ENCODE measurements around the gene PDP2. TPM values are rescaled to one million over a fixed set of nuclear protein-coding genes. Genes with fewer than 3 reads are reported as not detected.
A peak's percentile ranks its signal among the peaks of the same experiment; 100 is the strongest.

The PDP2 gene
- total and polyA plus RNA-seq, 9 of the 15 experiments (the other 6 are each of a cell fraction or from before 2014, with no cell fraction given) = 2.5 to 24.3 (median 7.2) TPM

- H3K4me3 ChIP-seq = no peak overlapping the region
- H3K27ac ChIP-seq (ENCODE audit: extremely low read depth, low read depth, low read length) = no peak overlapping the region
- CTCF ChIA-PET (ENCODE audit: low intra/inter-chr PET ratio) = no interaction called here
- no peak overlapping the region for H2AFZ ChIP-seq (ENCODE audit: low read depth, low read length)
- no peaks in the 10 kb centered on the region for H4K20me1 ChIP-seq (replicated peaks; ENCODE audit: control insufficient read depth, insufficient read depth, low read length)
- H3K4me1 ChIP-seq (replicated peaks in 1 of 2; ENCODE audit: control insufficient read depth in 2 of 2, insufficient read depth in 2 of 2, low read length in 2 of 2) = peaks cover 2 to 4% of the 10 kb centered on the region in 2 experiments; a peak in 3 of 5 replicates
- POLR2A ChIA-PET = interaction anchor here (0.6 to 1.4 kb wide), 2 partner anchors 8 to 228 kb away, joined by 3 to 4 read pairs; no protein-coding TSS in a partner anchor
- H3K9me1 ChIP-seq (ENCODE audit: control insufficient read depth, insufficient read depth, low read length) = no peaks in the 10 kb centered on the region
- no peaks in the 10 kb centered on the region for H3K36me3 ChIP-seq (ENCODE audit: control insufficient read depth, insufficient read depth, low read length)
- TF ChIP-seq RAD21 (CRISPR knock-in tag; conservative IDR thresholded peaks at IDR 0.05 in 1 of 2, IDR thresholded peaks at IDR 0.05 in 1 of 2) = no peak
- TF ChIP-seq ZNF436 (CRISPR knock-in tag; IDR thresholded peaks at IDR 0.05) = no peak
- TF ChIP-seq PTRF (tag; IDR thresholded peaks at IDR 0.05) = no peak
- no peak for TF ChIP-seq MAFK (IDR thresholded peaks at IDR 0.05; ENCODE audit: low read length)
- intact Hi-C loops (cut with micrococcal nuclease) = no loop called here
- H3K27me3 ChIP-seq (ENCODE audit: control insufficient read depth in 2 of 2, insufficient read depth in 2 of 2, low read length in 2 of 2) = peaks cover 0 to 4% of the 10 kb centered on the region in 2 experiments; a peak in 1 of 5 replicates
- WGBS (ENCODE audit: insufficient coverage, low coverage, missing lambda C conversion rate) = 29% methylated on average over 5 of the region's 5 CpGs
- no peak overlapping the region for H3K4me2 ChIP-seq (ENCODE audit: insufficient read depth, low read length)
- no peak for FAIRE-seq
- peaks cover 12% of the 10 kb centered on the region for H3K79me2 ChIP-seq (ENCODE audit: control insufficient read depth, insufficient read depth, low read length)
- peak in 1 of 4 experiments; percentile 5 for DNase-seq (ENCODE audit: extremely low read depth in 1 of 4, low spot score in 3 of 4)
- BruUV-seq (replicated peaks) = no TSS peak
- in situ Hi-C loops (cut with MboI) = no loop called here
- no peaks in the 10 kb centered on the region for H3K9me3 ChIP-seq (replicated peaks; ENCODE audit: control insufficient read depth, insufficient read depth, low read depth, low read length)
- no peak for ATAC-seq
- no peak overlapping the region for H3K9ac ChIP-seq (ENCODE audit: insufficient read depth in 1 of 2, low read depth in 2 of 2, low read length in 2 of 2)
These were observed 45.6 kb upstream of the PDP2 start for GRCh38 chr16:66834746-66835145.

GRCh38 chr16:66840883-66841282 is 39.4 kb upstream of the PDP2 start:
- H3K9me3 ChIP-seq (replicated peaks; ENCODE audit: control insufficient read depth, insufficient read depth, low read depth, low read length) = no peaks in the 10 kb centered on the region
- in situ Hi-C loops (cut with MboI) (no loop called here), intact Hi-C loops (cut with micrococcal nuclease) (no loop called here)
- H3K36me3 ChIP-seq (ENCODE audit: control insufficient read depth, insufficient read depth, low read length) = no peaks in the 10 kb centered on the region
- no TSS peak for BruUV-seq (replicated peaks)
- H3K27ac ChIP-seq (ENCODE audit: extremely low read depth, low read depth, low read length) = no peak overlapping the region
- no peak overlapping the region for H3K4me2 ChIP-seq (ENCODE audit: insufficient read depth, low read length)
- H2AFZ ChIP-seq (ENCODE audit: low read depth, low read length) = no peak overlapping the region
- H3K4me3 ChIP-seq = no peak overlapping the region
- no peak for DNase-seq (ENCODE audit: extremely low read depth in 1 of 4, low spot score in 3 of 4)
- 0 out of 2 replicates have a peak, but pooled peaks cover 4% of the 10 kb centered on the region for H4K20me1 ChIP-seq (replicated peaks; ENCODE audit: control insufficient read depth, insufficient read depth, low read length)
- ATAC-seq = no peak
- FAIRE-seq = no peak
- TF ChIP-seq ZBTB2 (IDR thresholded peaks at IDR 0.05) = no peak
- TF ChIP-seq SPI1 (IDR thresholded peaks at IDR 0.05; ENCODE audit: borderline replicate concordance, low read depth, low read length) = peak; percentile 30; the same call in 1 of the 2 replicates
- TF ChIP-seq ZNF324 (CRISPR knock-in tag; IDR thresholded peaks at IDR 0.05) = no peak
- 2% methylated on average over 3 of the region's 3 CpGs for WGBS (ENCODE audit: insufficient coverage, low coverage, missing lambda C conversion rate)
- peaks cover 0 to 17% of the 10 kb centered on the region in 2 experiments; a peak in 2 of 5 replicates for H3K4me1 ChIP-seq (replicated peaks in 1 of 2; ENCODE audit: control insufficient read depth in 2 of 2, insufficient read depth in 2 of 2, low read length in 2 of 2)
- peaks cover 16% of the 10 kb centered on the region in 2 experiments; a peak in 4 of 5 replicates for H3K27me3 ChIP-seq (ENCODE audit: control insufficient read depth in 2 of 2, insufficient read depth in 2 of 2, low read length in 2 of 2)
- ChIA-PET POLR2A (no interaction called here), CTCF (ENCODE audit: low intra/inter-chr PET ratio) (no interaction called here)
- no peaks in the 10 kb centered on the region for H3K9me1 ChIP-seq (ENCODE audit: control insufficient read depth, insufficient read depth, low read length)
- no peak overlapping the region for H3K9ac ChIP-seq (ENCODE audit: insufficient read depth in 1 of 2, low read depth in 2 of 2, low read length in 2 of 2)
- H3K79me2 ChIP-seq (ENCODE audit: control insufficient read depth, insufficient read depth, low read length) = no peaks in the 10 kb centered on the region

Measured in K562 (cell line).